Raji (cell line): ENCODE measurements around the gene GPD1.

Experiments
- POLR2A ChIP-seq: IDR thresholded peaks from 2 replicates; pipeline ENCODE4 v1.6.1; 2011; ENCODE audit warnings: low read depth, low read length, control low read depth; ENCODE audit not compliant: insufficient read depth

GPD1 gene

GRCh38 chr12:50120953-50121352, 17.1 kb downstream of the GPD1 start:
- no peak for TF ChIP-seq POLR2A

GRCh38 chr12:50121641-50122040, 17.8 kb downstream of the GPD1 start:
- no peak for TF ChIP-seq POLR2A

- no peak for TF ChIP-seq POLR2A
Observed at GRCh38 chr12:50123203-50123602, 19.4 kb downstream of the GPD1 start.

- TF ChIP-seq POLR2A = no peak
Observed at GRCh38 chr12:50127546-50127945, 23.7 kb downstream of the GPD1 start.

- TF ChIP-seq POLR2A = no peak
Observed at GRCh38 chr12:50129290-50129689, 25.5 kb downstream of the GPD1 start.

- no peak for TF ChIP-seq POLR2A
Observed at GRCh38 chr12:50132505-50133135, 28.8 kb downstream of the GPD1 start.

GRCh38 chr12:50142993-50143392, 39.2 kb downstream of the GPD1 start:
- no peak for TF ChIP-seq POLR2A

GRCh38 chr12:50145439-50145838, 41.6 kb downstream of the GPD1 start:
- no peak for TF ChIP-seq POLR2A

- no peak for TF ChIP-seq POLR2A
Observed at GRCh38 chr12:50147281-50147680, 43.5 kb downstream of the GPD1 start.

GRCh38 chr12:50149311-50149710, 45.5 kb downstream of the GPD1 start:
- no peak for TF ChIP-seq POLR2A

- TF ChIP-seq POLR2A = no peak
Observed at GRCh38 chr12:50151047-50151687, 47.4 kb downstream of the GPD1 start.

GRCh38 chr12:50156641-50157040, 52.8 kb downstream of the GPD1 start:
- no peak for TF ChIP-seq POLR2A

GRCh38 chr12:50157259-50157658, 53.5 kb downstream of the GPD1 start:
- no peak for TF ChIP-seq POLR2A

- no peak for TF ChIP-seq POLR2A
Observed at GRCh38 chr12:50160643-50161042, 56.8 kb downstream of the GPD1 start.
